SK-N-MC (cell line): ENCODE data around the gene SLC24A4.

Experiments used
- EZH2 ChIP-seq: fragments of 200-600 bp; sonication (generic); IDR thresholded peaks from one replicate; pipeline ENCODE4 v1.6.1; 2017; ENCODE audit warnings: antibody characterized with exemption
- POLR2AphosphoS5 ChIP-seq: IDR thresholded peaks from 2 replicates; pipeline ENCODE4 v1.6.1; 2012; ENCODE audit warnings: mild to moderate bottlenecking, low read depth, low read length, borderline replicate concordance

- TF ChIP-seq EZH2, result no peak
- no peak for TF ChIP-seq POLR2AphosphoS5
Observed at GRCh38 chr14:92539419-92539818, 216.5 kb downstream of the SLC24A4 start.
